SK-N-SH treated with all-trans-retinoic acid at 6 μM for 48 hours (cell line): Measurements from ENCODE around the gene ARHGEF4.

Source experiments
- TCF4 ChIP-seq: fragments of 250-450 bp; sonication (Bioruptor Pico); IDR thresholded peaks from 2 replicates; pipeline ENCODE4 v1.8.0; 2021; ENCODE audit warnings: mild to moderate bottlenecking, moderate library complexity, borderline replicate concordance
- ZFP30 ChIP-seq: fragments of 450-650 bp; formaldehyde crosslinking; IDR thresholded peaks from 2 replicates; pipeline ENCODE4 v1.5.0; 2022; ENCODE audit warnings: mild to moderate bottlenecking, moderate library complexity
- TF ChIP-seq, protein P1 (sequence below): fragments of 250-450 bp; sonication (Bioruptor Pico); IDR thresholded peaks from 2 replicates; pipeline ENCODE4 v1.8.0; 2020; ENCODE audit warnings: mild to moderate bottlenecking, moderate library complexity, borderline replicate concordance

DNA sequence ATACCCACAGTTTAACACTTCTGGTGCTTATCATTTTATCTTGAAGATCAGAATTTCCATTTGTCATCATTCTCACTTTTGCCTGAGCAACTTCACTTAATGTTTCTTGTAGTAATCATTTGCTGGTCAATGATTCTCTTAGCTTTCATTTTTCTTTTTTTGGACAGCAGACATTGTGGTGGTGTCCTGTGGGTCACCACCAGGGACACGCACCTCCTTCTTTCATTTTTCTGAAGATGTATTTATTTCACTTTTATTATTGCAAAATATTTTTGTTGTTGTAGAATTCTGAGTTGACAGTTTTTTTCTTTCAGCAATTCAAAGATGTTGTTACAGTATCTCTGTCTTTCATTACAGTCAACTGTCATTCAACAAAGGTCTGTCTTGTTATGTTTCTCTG lies 172.3 kb downstream of the ARHGEF4 start:
- TF ChIP-seq ZFP30 (CRISPR knock-in tag): no peak
- TF ChIP-seq, protein P1, sequence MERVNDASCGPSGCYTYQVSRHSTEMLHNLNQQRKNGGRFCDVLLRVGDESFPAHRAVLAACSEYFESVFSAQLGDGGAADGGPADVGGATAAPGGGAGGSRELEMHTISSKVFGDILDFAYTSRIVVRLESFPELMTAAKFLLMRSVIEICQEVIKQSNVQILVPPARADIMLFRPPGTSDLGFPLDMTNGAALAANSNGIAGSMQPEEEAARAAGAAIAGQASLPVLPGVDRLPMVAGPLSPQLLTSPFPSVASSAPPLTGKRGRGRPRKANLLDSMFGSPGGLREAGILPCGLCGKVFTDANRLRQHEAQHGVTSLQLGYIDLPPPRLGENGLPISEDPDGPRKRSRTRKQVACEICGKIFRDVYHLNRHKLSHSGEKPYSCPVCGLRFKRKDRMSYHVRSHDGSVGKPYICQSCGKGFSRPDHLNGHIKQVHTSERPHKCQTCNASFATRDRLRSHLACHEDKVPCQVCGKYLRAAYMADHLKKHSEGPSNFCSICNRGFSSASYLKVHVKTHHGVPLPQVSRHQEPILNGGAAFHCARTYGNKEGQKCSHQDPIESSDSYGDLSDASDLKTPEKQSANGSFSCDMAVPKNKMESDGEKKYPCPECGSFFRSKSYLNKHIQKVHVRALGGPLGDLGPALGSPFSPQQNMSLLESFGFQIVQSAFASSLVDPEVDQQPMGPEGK (CRISPR knock-in tag): no peak
- TF ChIP-seq TCF4 (CRISPR knock-in tag): no peak
